Muscle layer of duodenum (tissue), 2 donors: ENCODE results near the gene AGBL2.
"Not testable (repeated sequence)": the region's sequence is repeated elsewhere in the genome, so short reads cannot be mapped to it uniquely, and the experiment has no call there.

Experiments used
- H3K27ac ChIP-seq: one replicate; pipeline ENCODE4 v1.7.0; 2013; ENCODE audit warnings: mild to moderate bottlenecking, low read length
- H3K27me3 ChIP-seq: one replicate; pipeline ENCODE4 v1.7.0; 2013; ENCODE audit warnings: low read depth, mild to moderate bottlenecking, control low read depth, low read length
- H3K36me3 ChIP-seq, 2 donors: one replicate each; pipeline ENCODE4 v1.7.0; 2013; ENCODE audit warnings: low read length in 2 of 2, control low read depth in 1 of 2, mild to moderate bottlenecking in 1 of 2; ENCODE audit not compliant: insufficient read depth in 2 of 2, control insufficient read depth in 1 of 2
- H3K4me1 ChIP-seq, 2 donors: one replicate each; pipeline ENCODE4 v1.7.0; 2013; ENCODE audit warnings: low read length in 2 of 2, mild to moderate bottlenecking in 2 of 2, control low read depth in 1 of 2, moderate library complexity in 1 of 2; ENCODE audit not compliant: insufficient read depth in 2 of 2, control insufficient read depth in 1 of 2
- H3K4me3 ChIP-seq, 2 donors: one replicate each; pipeline ENCODE4 v1.7.0; 2013; ENCODE audit warnings: low read length in 2 of 2, low read depth in 1 of 2, mild to moderate bottlenecking in 1 of 2
- H3K9me3 ChIP-seq, 2 donors: one replicate each; pipeline ENCODE4 v1.7.0; 2013; ENCODE audit warnings: low read length in 2 of 2, control low read depth in 1 of 2, mild to moderate bottlenecking in 1 of 2; ENCODE audit not compliant: control insufficient read depth in 1 of 2
- donor health status: healthy.

AGBL2 gene

DNA sequence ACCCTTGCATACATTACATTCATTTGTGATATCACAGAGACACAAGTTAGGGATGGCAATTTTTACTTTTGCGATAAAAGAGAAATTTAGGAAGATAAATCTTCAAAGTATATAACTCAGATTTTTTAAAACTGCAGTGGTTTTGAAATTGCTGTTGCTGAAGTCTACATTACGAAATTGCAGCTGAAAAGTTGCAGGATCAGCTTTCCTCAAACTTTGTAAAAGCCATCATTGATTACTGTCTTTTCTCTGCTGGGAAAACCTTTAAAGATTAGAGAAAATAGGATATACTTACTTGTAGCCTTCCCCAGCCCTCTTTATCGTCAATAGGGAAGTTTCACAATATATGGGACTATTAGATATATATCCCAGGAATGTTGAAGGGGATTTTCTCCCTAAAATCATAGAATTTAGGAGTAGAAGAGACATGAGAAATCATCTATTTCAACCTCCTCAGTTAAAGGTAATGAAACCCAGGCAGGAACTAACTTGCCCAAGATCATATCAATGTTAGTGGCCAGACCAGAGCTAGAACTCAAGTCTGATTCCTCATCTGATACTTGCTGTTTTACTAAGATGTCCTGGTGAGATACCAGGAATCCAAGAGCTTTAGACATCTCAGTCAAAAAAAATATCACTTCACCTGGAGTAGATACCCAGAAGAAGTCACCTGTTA is 10.4 kb upstream of the AGBL2 start:
- Histone ChIP-seq H3K4me1 (peaks cover 0 to 4% of the 10 kb centered on the region in 2 donors), H3K4me3 (no peak overlapping the region), H3K9me3 (no peaks in the 10 kb centered on the region), H3K27ac (no peak overlapping the region), H3K36me3 (peaks cover 53 to 79% of the 10 kb centered on the region in 2 donors), H3K27me3 (no peaks in the 10 kb centered on the region)

DNA sequence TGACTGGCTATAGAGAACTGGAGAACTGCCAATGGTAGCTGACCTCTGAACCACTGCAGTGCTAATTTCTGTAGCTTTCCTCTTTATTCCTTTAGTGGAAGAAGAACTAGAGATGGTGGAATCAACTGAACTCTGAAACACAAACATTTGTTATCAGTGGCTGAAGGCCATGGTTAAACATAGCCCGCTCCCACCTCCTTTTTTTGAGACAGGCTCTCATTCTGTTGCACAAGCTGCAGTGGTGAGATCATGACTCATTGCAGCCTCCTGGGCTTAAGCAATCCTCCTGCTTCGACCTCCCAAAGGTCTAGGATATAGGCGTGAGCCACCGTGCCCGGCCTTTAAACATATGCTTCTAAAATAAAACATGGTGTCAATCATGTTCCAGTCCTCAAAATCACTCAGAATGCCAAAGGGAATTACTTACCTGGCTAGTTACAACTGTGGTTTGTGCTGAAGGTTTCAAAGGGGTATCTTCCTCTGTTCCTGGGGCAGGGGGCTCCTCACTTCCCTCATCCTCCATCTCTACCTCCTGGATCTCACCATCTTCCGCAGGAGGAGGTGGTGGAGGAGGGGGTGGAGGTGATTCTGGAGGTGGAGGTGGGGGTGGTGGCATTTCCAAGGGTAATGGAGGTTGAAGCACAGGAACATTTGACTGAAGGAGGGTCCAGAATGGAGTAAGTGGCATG is 9.0 kb upstream of the AGBL2 start:
- Histone ChIP-seq H3K27ac (no peak overlapping the region), H3K36me3 (peaks cover 49 to 76% of the 10 kb centered on the region in 2 donors), H3K4me1 (peaks cover 0 to 4% of the 10 kb centered on the region in 2 donors), H3K9me3 (no peaks in the 10 kb centered on the region), H3K4me3 (no peak overlapping the region), H3K27me3 (no peaks in the 10 kb centered on the region)

DNA sequence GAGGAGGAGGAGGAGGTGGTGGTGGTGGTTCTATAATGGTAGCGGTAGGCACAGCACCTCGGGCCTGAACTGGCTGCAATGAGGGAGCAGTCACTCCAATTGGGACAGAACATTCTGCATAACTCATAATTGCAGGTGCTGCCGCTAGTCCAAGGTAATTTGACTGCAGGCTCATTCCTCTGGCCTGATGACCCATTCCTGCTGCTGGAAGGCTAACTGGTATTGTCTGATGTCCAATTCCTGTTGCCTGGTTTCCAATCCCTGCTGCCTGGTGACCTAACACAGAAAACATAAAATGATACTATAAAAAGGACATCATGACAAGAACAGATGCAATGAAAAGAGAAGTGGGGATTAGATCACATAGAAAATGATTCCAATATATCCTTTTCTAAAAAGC is 7.9 kb upstream of the AGBL2 start:
- Histone ChIP-seq H3K36me3 (peaks cover 57 to 77% of the 10 kb centered on the region in 2 donors), H3K27me3 (no peaks in the 10 kb centered on the region), H3K9me3 (no peaks in the 10 kb centered on the region), H3K4me1 (peaks cover 0 to 4% of the 10 kb centered on the region in 2 donors), H3K27ac (no peak overlapping the region), H3K4me3 (no peak overlapping the region)

DNA sequence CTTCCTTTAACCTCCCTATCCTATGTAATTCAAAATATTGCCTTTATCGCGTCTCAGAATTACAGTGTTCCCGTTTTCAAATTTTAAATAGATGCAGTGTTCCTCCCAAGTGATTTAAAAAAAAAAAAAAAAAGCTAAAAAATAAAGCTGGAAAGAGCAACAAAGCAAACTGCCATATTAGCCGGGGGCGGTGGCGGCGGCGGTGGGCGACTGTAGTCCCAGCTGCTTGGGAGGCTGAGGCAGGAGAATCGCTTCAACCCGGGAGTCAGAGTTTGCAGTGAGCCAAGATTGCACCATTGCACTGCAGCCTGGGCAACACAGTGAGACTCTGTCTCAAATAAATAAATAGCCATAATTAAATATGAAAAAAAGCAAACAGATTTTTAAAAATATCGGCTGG is 5.5 kb upstream of the AGBL2 start:
- H3K27me3 ChIP-seq: no peaks in the 10 kb centered on the region
- no peaks in the 10 kb centered on the region for H3K9me3 ChIP-seq
- peaks cover 0 to 4% of the 10 kb centered on the region in 2 donors for H3K4me1 ChIP-seq
- H3K4me3 ChIP-seq: no peak overlapping the region
- peaks cover 55 to 79% of the 10 kb centered on the region in 2 donors for H3K36me3 ChIP-seq
- no peak overlapping the region for H3K27ac ChIP-seq

DNA sequence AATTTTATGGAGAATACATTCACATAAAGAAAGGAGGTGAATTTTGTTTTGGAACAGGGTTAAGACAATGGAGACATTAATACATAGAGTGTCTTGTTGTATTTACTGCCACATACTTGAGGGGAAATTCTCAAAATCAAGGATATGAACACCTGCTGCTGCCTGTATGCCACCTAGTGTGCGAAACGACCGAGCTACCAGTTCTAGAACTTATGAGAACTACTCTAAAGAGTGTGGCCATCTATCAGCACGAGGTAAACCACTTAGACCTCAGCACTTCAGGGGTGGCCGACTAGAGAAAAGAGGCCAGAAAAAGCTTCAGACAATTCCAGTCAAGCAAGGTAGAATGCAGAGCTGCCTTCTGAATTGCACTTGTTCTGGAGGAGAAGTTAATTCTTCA is 1.5 kb upstream of the AGBL2 start:
- Histone ChIP-seq H3K27ac (no peak overlapping the region), H3K27me3 (no peaks in the 10 kb centered on the region), H3K4me3 (no peak overlapping the region), H3K36me3 (peaks cover 29 to 45% of the 10 kb centered on the region in 2 donors), H3K4me1 (peaks cover 0 to 5% of the 10 kb centered on the region in 2 donors), H3K9me3 (no peaks in the 10 kb centered on the region)

DNA sequence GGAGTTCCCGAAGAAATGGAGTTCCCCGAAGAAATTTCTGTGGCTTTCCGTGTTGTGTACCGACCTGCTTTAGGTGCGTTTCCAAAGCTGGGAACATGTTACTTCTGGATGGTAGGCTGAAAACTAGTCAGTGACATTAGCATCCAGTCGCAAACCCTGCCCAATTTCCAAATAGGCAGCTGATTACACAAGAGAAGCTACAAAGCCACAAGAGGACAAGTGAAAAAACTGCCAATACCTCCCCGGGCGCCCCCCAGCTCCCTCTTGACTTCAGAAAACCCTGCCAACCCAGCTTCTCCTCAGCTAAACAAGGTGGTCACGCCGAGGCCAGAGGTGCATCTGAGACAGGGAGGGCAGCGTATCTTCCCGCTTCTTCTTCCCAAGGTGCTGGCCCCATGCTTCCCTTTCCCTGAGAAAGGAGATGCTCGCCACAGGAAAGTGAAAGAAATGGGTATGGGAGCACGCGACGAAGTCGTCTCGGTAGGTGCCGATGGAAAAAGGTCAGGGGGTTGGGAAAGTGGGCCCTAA is 551 bp downstream of the AGBL2 start:
- H3K27ac ChIP-seq: peak overlapping the region; percentile 37
- peaks cover 23 to 29% of the 10 kb centered on the region in 2 donors for H3K36me3 ChIP-seq
- no peaks in the 10 kb centered on the region for H3K27me3 ChIP-seq
- H3K9me3 ChIP-seq: no peaks in the 10 kb centered on the region
- H3K4me1 ChIP-seq: peaks cover 0 to 5% of the 10 kb centered on the region in 2 donors
- peak overlapping the region; percentile 85 to 88 for H3K4me3 ChIP-seq

DNA sequence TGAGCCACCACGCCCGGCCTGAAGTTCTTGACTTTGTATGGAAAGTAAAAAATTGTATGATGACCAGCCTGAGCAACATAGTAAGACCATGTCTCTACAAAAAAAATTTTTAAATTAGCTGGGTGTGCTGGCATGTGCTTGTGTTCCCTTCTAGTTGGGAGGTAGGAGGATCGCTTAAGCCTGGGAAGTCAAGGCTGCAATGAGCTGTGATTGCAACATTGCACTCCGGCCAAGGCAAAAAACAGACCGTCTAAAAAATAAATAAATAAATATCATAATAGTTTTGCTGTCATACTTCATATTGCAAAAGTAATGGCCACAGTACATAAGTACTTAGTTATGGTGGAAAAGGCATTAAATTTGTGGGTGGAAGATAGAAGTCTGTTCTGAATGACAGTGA is 3.4 kb downstream of the AGBL2 start:
- peaks cover 3 to 6% of the 10 kb centered on the region in 2 donors for H3K36me3 ChIP-seq
- no peak overlapping the region for H3K27ac ChIP-seq
- peaks cover 0 to 5% of the 10 kb centered on the region in 2 donors for H3K4me1 ChIP-seq
- H3K4me3 ChIP-seq: no peak overlapping the region
- H3K27me3 ChIP-seq: no peaks in the 10 kb centered on the region
- H3K9me3 ChIP-seq: no peaks in the 10 kb centered on the region

DNA sequence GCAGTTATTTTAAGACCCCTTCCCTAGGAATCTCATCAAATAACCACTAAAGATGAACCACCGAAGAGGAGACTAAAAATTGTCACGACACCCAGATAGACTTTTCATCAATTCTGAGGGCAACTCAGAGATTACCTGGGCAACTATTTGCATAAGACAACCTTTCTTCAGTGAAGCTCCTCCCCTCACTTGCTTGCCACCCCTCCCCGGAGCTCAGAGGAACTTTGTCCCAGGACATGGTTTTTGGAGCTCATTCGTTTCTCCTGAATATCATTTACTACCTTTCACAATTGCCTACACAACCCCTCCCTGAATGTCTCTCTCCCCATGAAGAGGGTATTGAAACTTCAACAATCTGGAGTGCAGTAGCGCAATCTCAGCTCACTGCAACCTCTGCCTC is 3.9 kb downstream of the AGBL2 start:
- Histone ChIP-seq H3K36me3 (peaks cover 0 to under 1% of the 10 kb centered on the region in 2 donors), H3K27me3 (no peaks in the 10 kb centered on the region), H3K4me3 (no peak overlapping the region), H3K27ac (no peak overlapping the region), H3K4me1 (peaks cover 0 to 5% of the 10 kb centered on the region in 2 donors), H3K9me3 (no peaks in the 10 kb centered on the region)

DNA sequence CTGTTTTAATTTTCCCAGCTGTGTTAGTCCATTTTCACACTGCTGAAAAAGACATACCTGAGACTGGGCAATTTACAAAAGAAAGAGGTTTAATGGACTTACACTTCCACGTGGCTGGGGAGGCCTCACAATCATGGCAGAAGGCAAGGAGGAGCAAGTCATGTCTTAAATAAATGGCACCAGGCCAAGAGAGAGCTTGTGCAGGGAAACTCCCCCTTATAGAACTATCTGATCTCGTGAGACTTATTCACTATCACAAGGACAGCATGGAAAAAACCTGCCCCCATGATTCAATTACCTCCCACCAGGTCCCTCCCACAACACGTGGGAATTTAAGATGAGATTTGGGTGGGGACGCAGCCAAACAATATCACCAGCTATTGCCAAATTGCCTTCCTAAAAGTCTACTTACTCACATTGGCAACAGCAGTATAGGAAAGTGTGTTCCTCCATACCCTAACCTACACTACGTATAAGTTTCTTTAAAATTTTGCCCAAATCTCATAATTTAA is 7.8 kb downstream of the AGBL2 start:
- H3K9me3 ChIP-seq, H3K4me3 ChIP-seq, H3K36me3 ChIP-seq, H3K27ac ChIP-seq, H3K27me3 ChIP-seq, H3K4me1 ChIP-seq: not testable (repeated sequence)

DNA sequence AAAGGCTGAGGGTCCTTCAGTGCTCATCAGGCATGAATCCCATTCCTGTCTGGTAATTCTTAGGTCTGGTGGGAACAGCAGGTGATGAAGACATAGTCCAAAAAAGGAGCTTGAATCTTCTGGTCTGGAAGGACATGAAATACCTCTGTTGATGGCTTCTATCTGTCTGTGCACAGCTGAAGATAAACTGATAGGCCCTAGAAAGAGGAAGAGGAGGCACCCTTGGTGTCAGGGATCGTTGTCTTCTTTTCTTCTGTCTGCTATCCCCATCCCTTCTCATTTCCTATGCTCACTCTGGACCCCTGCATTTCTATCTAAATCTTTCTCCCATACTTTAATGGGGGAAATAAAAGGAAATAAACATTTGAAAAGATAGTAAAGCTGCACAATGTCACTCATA is 9.4 kb downstream of the AGBL2 start:
- Histone ChIP-seq H3K4me1 (no peaks in the 10 kb centered on the region), H3K27ac (no peak overlapping the region), H3K9me3 (no peaks in the 10 kb centered on the region), H3K4me3 (no peak overlapping the region), H3K27me3 (no peaks in the 10 kb centered on the region), H3K36me3 (no peaks in the 10 kb centered on the region)

DNA sequence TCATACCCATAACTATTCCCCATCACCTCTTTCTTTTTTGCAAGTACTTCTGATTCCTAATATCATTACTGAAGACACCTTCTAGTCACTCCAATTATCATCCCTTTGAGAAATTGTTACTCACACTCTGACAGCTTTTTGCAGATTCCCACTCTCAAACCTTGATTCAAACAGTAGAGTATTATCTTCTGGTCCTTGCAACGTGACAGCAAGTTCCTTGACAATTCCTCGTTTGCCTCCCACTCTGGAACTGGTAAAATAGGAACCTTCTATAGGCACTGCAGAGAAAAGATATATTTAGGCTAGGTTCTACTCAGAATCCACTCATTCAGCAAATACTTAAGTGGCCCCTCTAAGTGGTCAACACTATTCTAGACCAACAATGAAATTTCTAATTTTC is 23.2 kb downstream of the AGBL2 start:
- Histone ChIP-seq H3K27ac (no peak overlapping the region), H3K4me1 (no peaks in the 10 kb centered on the region), H3K36me3 (no peaks in the 10 kb centered on the region), H3K4me3 (no peak overlapping the region), H3K9me3 (no peaks in the 10 kb centered on the region), H3K27me3 (no peaks in the 10 kb centered on the region)
